HepG2 (cell line): ENCODE results near the gene TRIO. TPM values are rescaled to one million over a fixed set of nuclear protein-coding genes. Genes with fewer than 3 reads are reported as not detected.
A peak's percentile ranks its signal among the peaks of the same experiment; 100 is the strongest.

Experiments used
- ATAC-seq: fragments of 200-7000 bp; cut with Tn5 transposase; 3 replicates; pipeline ENCODE4 v1.9.1; 2020; ENCODE audit warnings: mild to moderate bottlenecking, moderate library complexity
- BruUV-seq: library from RNA; stranded (reverse); fragments of 400-500 nt; replicated peaks from 2 replicates; lab custom pipeline; 2021; lab: Mats Ljungman, UMichigan
- CTCF ChIA-PET: fragments of 300-600 bp; formaldehyde crosslinking; extraction: SDS; loops from one replicate; lab custom pipeline; 2021; ENCODE audit warnings: low total read pairs, inconsistent platforms, low intra/inter-chr PET ratio; lab: Yijun Ruan, JAX
- POLR2A ChIA-PET: fragments of 350-600 bp; sonication (Branson Sonifier 250); formaldehyde crosslinking; loops from one replicate; lab custom pipeline; 2020; ENCODE audit warnings: antibody characterized with exemption, inconsistent platforms; lab: Yijun Ruan, JAX
- DNase-seq: peaks from one replicate; pipeline ENCODE4 v3.0.0-alpha.2; 2015; ENCODE audit warnings: low spot score
- FAIRE-seq: peaks from 3 replicates; lab custom pipeline; 2011; peaks lifted over from hg19 to GRCh38; lab: Jason Lieb, UNC
- H2AFZ ChIP-seq: one replicate; pipeline ENCODE4 v1.6.1; 2011; ENCODE audit warnings: low read length, inconsistent platforms
- H3K27ac ChIP-seq: fragments of 300-600 bp; 3 replicates; pipeline ENCODE4 v1.8.0; 2011; ENCODE audit warnings: mixed run types, mild to moderate bottlenecking, mixed read lengths, low read length, inconsistent platforms; ENCODE audit not compliant: insufficient read depth; ENCODE audit errors: extremely low read length
- H3K27me3 ChIP-seq, 2 experiments: fragments of 200-600 bp in 1 of 2; 2 replicates in 1 of 2; 3 replicates in 1 of 2; pipeline versions ENCODE4 v1.6.0 to v1.8.0; 2011; ENCODE audit warnings: low read length in 2 of 2, mild to moderate bottlenecking in 2 of 2, moderate library complexity in 2 of 2, inconsistent platforms in 1 of 2; ENCODE audit not compliant: insufficient read depth in 2 of 2, control insufficient read depth in 1 of 2
- H3K36me3 ChIP-seq, 2 experiments: fragments of 200-600 bp in 1 of 2; replicated peaks in 1 of 2; 2 replicates in 1 of 2; 3 replicates in 1 of 2; pipeline versions ENCODE4 v1.5.1 to v1.8.0; 2011; ENCODE audit warnings: low read length in 2 of 2, inconsistent platforms in 1 of 2; ENCODE audit not compliant: insufficient read depth in 2 of 2, control insufficient read depth in 1 of 2
- H3K4me1 ChIP-seq: 2 replicates; pipeline ENCODE4 v1.5.1; 2012; ENCODE audit warnings: low read length, inconsistent platforms; ENCODE audit not compliant: insufficient read depth
- H3K4me2 ChIP-seq: 2 replicates; pipeline ENCODE4 v1.6.0; 2011; ENCODE audit warnings: low read depth, low read length, inconsistent platforms
- H3K4me3 ChIP-seq, 3 experiments: fragments of 200-600 bp in 1 of 3; sonication (generic), shearing (Covaris generic) in 1 of 3; replicated peaks in 1 of 3; 2 replicates each; pipeline ENCODE4 v1.5.1; 2011 to 2016; ENCODE audit warnings: low read length in 3 of 3, inconsistent platforms in 2 of 3, low read depth in 2 of 3, mild to moderate bottlenecking in 2 of 3, control low read depth in 1 of 3, mixed read lengths in 1 of 3; ENCODE audit not compliant: insufficient read depth in 1 of 3
- H3K79me2 ChIP-seq: one replicate; pipeline ENCODE4 v1.6.1; 2011; ENCODE audit warnings: low read length, inconsistent platforms; ENCODE audit not compliant: insufficient read depth
- H3K9ac ChIP-seq: 2 replicates; pipeline ENCODE4 v1.6.0; 2011; ENCODE audit warnings: mild to moderate bottlenecking, low read depth, low read length, inconsistent platforms; ENCODE audit not compliant: insufficient read depth
- H3K9me3 ChIP-seq: 2 replicates; pipeline ENCODE4 v1.5.1; 2012; ENCODE audit warnings: mild to moderate bottlenecking, low read length
- H4K20me1 ChIP-seq: 2 replicates; pipeline ENCODE4 v1.6.0; 2011; ENCODE audit warnings: inconsistent platforms, mild to moderate bottlenecking, low read length, moderate library complexity; ENCODE audit not compliant: insufficient read depth
- ARNT ChIP-seq: fragments of 450-650 bp; IDR thresholded peaks from 2 replicates; pipeline ENCODE4 v1.6.1; 2017
- FOXO1 ChIP-seq: sonication (generic); formaldehyde crosslinking; IDR thresholded peaks from 2 replicates; pipeline ENCODE4 v1.4.0; 2020; ENCODE audit warnings: missing genetic modification reagents
- GATA4 ChIP-seq: sonication (generic); IDR thresholded peaks from 2 replicates; pipeline ENCODE4 v1.6.1; 2016; ENCODE audit warnings: antibody characterized with exemption, low read depth, borderline replicate concordance
- MXD4 ChIP-seq: IDR thresholded peaks from 2 replicates; pipeline ENCODE4 v1.6.1; 2016; ENCODE audit warnings: mild to moderate bottlenecking, missing biosample characterization, missing genetic modification reagents
- NR2F6 ChIP-seq, 2 experiments: IDR thresholded peaks; 2 replicates each; pipeline ENCODE4 v1.6.1; 2016; ENCODE audit warnings: antibody characterized with exemption in 1 of 2, mild to moderate bottlenecking in 1 of 2
- RARA ChIP-seq: IDR thresholded peaks from 2 replicates; pipeline ENCODE4 v1.6.1; 2016; ENCODE audit warnings: missing genetic modification reagents, missing compliant biosample characterization
- ZNF33A ChIP-seq: sonication (generic); formaldehyde crosslinking; IDR thresholded peaks from 2 replicates; pipeline ENCODE4 v1.5.1; 2020; ENCODE audit warnings: missing genetic modification reagents, mild to moderate bottlenecking, moderate library complexity, borderline replicate concordance
- ZNF446 ChIP-seq: sonication (generic); formaldehyde crosslinking; IDR thresholded peaks from 2 replicates; pipeline ENCODE4 v1.5.0; 2020; ENCODE audit warnings: mild to moderate bottlenecking, missing genetic modification reagents
- ZNF546 ChIP-seq: sonication (generic); formaldehyde crosslinking; conservative IDR thresholded peaks from 2 replicates; pipeline ENCODE4 v1.8.1; 2023; ENCODE audit warnings: mild to moderate bottlenecking, missing genetic modification reagents
- ZNF564 ChIP-seq: sonication (generic); formaldehyde crosslinking; IDR thresholded peaks from 2 replicates; pipeline ENCODE4 v1.8.1; 2023; ENCODE audit warnings: mild to moderate bottlenecking, missing genetic modification reagents
- ZNF629 ChIP-seq: sonication (generic); formaldehyde crosslinking; conservative IDR thresholded peaks from 2 replicates; pipeline ENCODE4 v1.5.0; 2020; ENCODE audit warnings: missing genetic modification reagents
- ZSCAN20 ChIP-seq: sonication (generic); formaldehyde crosslinking; IDR thresholded peaks from 2 replicates; pipeline ENCODE4 v1.4.0; 2020; ENCODE audit warnings: missing genetic modification reagents, mild to moderate bottlenecking, borderline replicate concordance
- WGBS: methylation state at CpG from one replicate; pipeline ENCODE4 v1.1.6; 2017; ENCODE audit warnings: low lambda C conversion rate; 5-methylcytosine and 5-hydroxymethylcytosine counted together
- in situ Hi-C: cut with HindIII; loops from 2 replicates; pipeline ENCODE4 v1.10.0; 2017; ENCODE audit warnings: low pct_unique_long_range_greater_than_20kb; ENCODE audit not compliant: extremely low pct_ligation_motif_present
- intact Hi-C: fragments of 100-400 bp; cut with micrococcal nuclease; formaldehyde crosslinking; loops from one replicate; pipeline ENCODE4 v1.10.0; 2022; ENCODE audit not compliant: unreplicated experiment
- polyA plus RNA-seq, 8 experiments: library from polyadenylated mRNA; depleted of rRNA in 3 of 8; stranded (reverse) in 7 of 8; unstranded in 1 of 8; fragments of >200 nt; fragmentation: Illumina TruSeq in 4 of 8; extraction: Trizol in 4 of 8; gene quantifications; 2 replicates each; pipeline versions ENCODE4 v1.2.1 to v1.2.3, GENCODE V29; 2011 to 2016; ENCODE audit warnings: low read depth in 4 of 8, missing spikeins in 1 of 8, mixed read lengths in 1 of 8; ENCODE audit not compliant: insufficient read depth in 1 of 8
- total RNA-seq, 5 experiments: library from RNA; depleted of rRNA; stranded (reverse); fragments of >200 nt; fragmentation: Illumina TruSeq; extraction: Trizol; gene quantifications; 2 replicates each; pipeline ENCODE4 v1.2.3, GENCODE V29; 2016; ENCODE audit warnings: low read depth in 1 of 5
- TF ChIP-seq, protein P1 (sequence below): sonication (generic); formaldehyde crosslinking; IDR thresholded peaks from 2 replicates; pipeline ENCODE4 v1.5.0; 2020; ENCODE audit warnings: missing genetic modification reagents
- TF ChIP-seq, protein P2 (sequence below): IDR thresholded peaks from 2 replicates; pipeline ENCODE4 v1.6.1; 2016; ENCODE audit warnings: missing compliant biosample characterization, missing genetic modification reagents, borderline replicate concordance
- TF ChIP-seq, protein P3 (sequence below): sonication (generic); formaldehyde crosslinking; IDR thresholded peaks from 2 replicates; pipeline ENCODE4 v1.4.0; 2020; ENCODE audit warnings: missing genetic modification reagents

Gene TRIO
- total and polyA plus RNA-seq, 2 of the 13 experiments (the other 11 are each of a cell fraction or from before 2014, with no cell fraction given) = 45.2 to 45.9 TPM

DNA sequence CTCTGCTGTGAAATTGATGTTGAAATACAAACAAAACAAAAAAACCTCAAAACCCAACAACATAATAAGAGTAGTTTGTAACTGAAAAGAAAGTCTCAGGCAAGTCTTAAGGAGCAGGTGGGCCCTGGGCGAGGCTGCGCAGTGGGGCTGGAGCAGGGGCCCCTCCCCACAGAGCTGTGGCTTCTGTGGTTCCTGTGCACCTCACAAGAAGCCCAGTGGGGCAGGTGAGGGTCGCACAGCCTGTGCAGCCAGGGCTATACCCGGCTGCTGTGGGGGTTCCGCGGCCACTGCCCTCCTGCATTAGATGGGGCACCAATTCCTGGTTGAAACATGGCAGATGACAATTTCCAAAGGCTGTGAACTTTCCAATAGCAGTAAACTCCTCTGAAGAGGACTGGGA lies 75.3 kb downstream of the TRIO start (continued):
- TF ChIP-seq ZSCAN20 (CRISPR knock-in tag) (no peak), GATA4 (no peak), NR2F6 (IDR thresholded peaks at IDR 0.05) (no peak), NR2F6 (CRISPR knock-in tag; IDR thresholded peaks at IDR 0.05) (no peak), ZNF629 (CRISPR knock-in tag) (no peak)
- TF ChIP-seq, protein P1, sequence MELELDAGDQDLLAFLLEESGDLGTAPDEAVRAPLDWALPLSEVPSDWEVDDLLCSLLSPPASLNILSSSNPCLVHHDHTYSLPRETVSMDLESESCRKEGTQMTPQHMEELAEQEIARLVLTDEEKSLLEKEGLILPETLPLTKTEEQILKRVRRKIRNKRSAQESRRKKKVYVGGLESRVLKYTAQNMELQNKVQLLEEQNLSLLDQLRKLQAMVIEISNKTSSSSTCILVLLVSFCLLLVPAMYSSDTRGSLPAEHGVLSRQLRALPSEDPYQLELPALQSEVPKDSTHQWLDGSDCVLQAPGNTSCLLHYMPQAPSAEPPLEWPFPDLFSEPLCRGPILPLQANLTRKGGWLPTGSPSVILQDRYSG (CRISPR knock-in tag) = no peak

DNA sequence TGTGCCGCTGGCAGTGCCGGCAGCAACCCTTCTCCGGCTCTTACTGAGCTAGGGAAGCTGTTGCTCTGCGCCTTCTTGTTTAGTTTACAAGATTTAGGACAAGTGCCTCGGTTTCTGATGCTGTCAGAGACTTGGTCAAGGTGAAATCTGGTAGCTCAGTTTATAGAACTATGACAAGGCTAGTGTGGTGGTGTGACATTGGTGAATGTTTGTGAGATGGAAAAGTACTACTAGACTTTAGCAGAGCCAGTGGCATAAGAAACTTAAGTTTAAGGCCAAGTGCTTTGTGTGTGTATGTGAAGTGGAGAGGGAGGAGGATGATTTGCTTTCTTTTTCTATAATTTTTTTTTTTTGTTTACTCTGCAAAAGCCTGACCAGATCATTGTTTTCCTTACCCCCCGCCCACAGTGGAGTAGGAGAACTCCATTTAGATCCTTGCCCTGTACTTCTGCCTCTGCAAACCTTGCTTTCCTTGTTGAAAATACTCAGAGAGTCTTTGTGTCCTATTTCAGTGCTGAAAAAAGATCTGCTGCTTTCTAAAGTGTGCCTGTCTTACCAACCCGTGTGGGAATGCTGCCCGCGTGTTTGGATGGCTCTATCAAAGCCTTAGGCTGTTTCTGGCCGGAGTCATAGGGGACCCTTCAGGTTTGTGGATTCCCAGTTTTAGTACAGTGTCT lies 75.9 kb downstream of the TRIO start:
- peaks cover 69% of the 10 kb centered on the region for H3K4me1 ChIP-seq
- no peaks in the 10 kb centered on the region for H3K27me3 ChIP-seq
- no peak overlapping the region for H3K9ac ChIP-seq
- no peaks in the 10 kb centered on the region for H3K9me3 ChIP-seq
- DNase-seq (no peak), FAIRE-seq (no peak), ATAC-seq (peak; percentile 21; the same call in 2 of the 3 replicates)
- CTCF ChIA-PET = no interaction called here
- 81% methylated on average over 10 of the region's 10 CpGs for WGBS
- H3K4me2 ChIP-seq = no peak overlapping the region; the same call in 1 of the 2 replicates
- in situ Hi-C loops (no loop called here), intact Hi-C loops (loop anchor here (10.0 kb wide), 1 partner anchor 666 kb away; no protein-coding TSS in a partner anchor)
- H2AFZ ChIP-seq = no peak overlapping the region
- POLR2A ChIA-PET = no interaction called here
- H4K20me1 ChIP-seq = peaks cover 21% of the 10 kb centered on the region
- peaks cover 97% of the 10 kb centered on the region for H3K79me2 ChIP-seq
- peaks cover 0 to 1% of the 10 kb centered on the region in 2 experiments; a peak in 1 of 5 replicates for H3K36me3 ChIP-seq
- peak overlapping the region; percentile 21 for H3K27ac ChIP-seq
- BruUV-seq = no TSS peak
- H3K4me3 ChIP-seq = no peak overlapping the region
- TF ChIP-seq ZNF564 (no peak), MXD4 (CRISPR knock-in tag) (no peak), ZNF546 (CRISPR knock-in tag) (no peak), RARA (CRISPR knock-in tag) (no peak), ZNF446 (CRISPR knock-in tag) (no peak), ARNT (no peak), ZNF33A (CRISPR knock-in tag) (no peak), FOXO1 (CRISPR knock-in tag) (no peak)
- TF ChIP-seq, protein P2, sequence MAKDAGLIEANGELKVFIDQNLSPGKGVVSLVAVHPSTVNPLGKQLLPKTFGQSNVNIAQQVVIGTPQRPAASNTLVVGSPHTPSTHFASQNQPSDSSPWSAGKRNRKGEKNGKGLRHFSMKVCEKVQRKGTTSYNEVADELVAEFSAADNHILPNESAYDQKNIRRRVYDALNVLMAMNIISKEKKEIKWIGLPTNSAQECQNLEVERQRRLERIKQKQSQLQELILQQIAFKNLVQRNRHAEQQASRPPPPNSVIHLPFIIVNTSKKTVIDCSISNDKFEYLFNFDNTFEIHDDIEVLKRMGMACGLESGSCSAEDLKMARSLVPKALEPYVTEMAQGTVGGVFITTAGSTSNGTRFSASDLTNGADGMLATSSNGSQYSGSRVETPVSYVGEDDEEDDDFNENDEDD (CRISPR knock-in tag) = no peak
- TF ChIP-seq, protein P3, sequence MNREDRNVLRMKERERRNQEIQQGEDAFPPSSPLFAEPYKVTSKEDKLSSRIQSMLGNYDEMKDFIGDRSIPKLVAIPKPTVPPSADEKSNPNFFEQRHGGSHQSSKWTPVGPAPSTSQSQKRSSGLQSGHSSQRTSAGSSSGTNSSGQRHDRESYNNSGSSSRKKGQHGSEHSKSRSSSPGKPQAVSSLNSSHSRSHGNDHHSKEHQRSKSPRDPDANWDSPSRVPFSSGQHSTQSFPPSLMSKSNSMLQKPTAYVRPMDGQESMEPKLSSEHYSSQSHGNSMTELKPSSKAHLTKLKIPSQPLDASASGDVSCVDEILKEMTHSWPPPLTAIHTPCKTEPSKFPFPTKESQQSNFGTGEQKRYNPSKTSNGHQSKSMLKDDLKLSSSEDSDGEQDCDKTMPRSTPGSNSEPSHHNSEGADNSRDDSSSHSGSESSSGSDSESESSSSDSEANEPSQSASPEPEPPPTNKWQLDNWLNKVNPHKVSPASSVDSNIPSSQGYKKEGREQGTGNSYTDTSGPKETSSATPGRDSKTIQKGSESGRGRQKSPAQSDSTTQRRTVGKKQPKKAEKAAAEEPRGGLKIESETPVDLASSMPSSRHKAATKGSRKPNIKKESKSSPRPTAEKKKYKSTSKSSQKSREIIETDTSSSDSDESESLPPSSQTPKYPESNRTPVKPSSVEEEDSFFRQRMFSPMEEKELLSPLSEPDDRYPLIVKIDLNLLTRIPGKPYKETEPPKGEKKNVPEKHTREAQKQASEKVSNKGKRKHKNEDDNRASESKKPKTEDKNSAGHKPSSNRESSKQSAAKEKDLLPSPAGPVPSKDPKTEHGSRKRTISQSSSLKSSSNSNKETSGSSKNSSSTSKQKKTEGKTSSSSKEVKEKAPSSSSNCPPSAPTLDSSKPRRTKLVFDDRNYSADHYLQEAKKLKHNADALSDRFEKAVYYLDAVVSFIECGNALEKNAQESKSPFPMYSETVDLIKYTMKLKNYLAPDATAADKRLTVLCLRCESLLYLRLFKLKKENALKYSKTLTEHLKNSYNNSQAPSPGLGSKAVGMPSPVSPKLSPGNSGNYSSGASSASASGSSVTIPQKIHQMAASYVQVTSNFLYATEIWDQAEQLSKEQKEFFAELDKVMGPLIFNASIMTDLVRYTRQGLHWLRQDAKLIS (CRISPR knock-in tag) = no peak
